ENCODE measurements around the gene XPO6. TPM values are rescaled to one million over a fixed set of nuclear protein-coding genes. Genes with fewer than 3 reads are reported as not detected.
A peak's percentile ranks its signal among the peaks of the same experiment; 100 is the strongest.

XPO6 gene
- total and polyA plus RNA-seq, 2 of the 13 experiments (the other 11 are each of a cell fraction or from before 2014, with no cell fraction given) = 109 to 129 TPM

GRCh38 chr16:28211758-28212531 lies at the start of gene XPO6 (continued):
- TF ChIP-seq ZBTB33 (CRISPR knock-in tag; IDR thresholded peaks at IDR 0.05) (peak; percentile 68), GMEB1 (CRISPR knock-in tag; IDR thresholded peaks at IDR 0.05; ENCODE audit: borderline replicate concordance) (peak; percentile 96), ZBED4 (CRISPR knock-in tag; IDR thresholded peaks at IDR 0.05; ENCODE audit: borderline replicate concordance) (no peak), ZNF552 (CRISPR knock-in tag; IDR thresholded peaks at IDR 0.05; ENCODE audit: borderline replicate concordance) (no peak), LRRFIP1 (CRISPR knock-in tag; conservative IDR thresholded peaks at IDR 0.05) (no peak), NFE2L1 (CRISPR knock-in tag; IDR thresholded peaks at IDR 0.05; ENCODE audit: borderline replicate concordance) (peak; percentile 78), CSRNP2 (CRISPR knock-in tag; conservative IDR thresholded peaks at IDR 0.05; ENCODE audit: low read depth) (0 out of 2 replicates have a peak, but pooled peaks have one; percentile 7), ZNF572 (CRISPR knock-in tag; IDR thresholded peaks at IDR 0.05) (0 out of 2 replicates have a peak, but pooled peaks have one; percentile 64), GFI1 (CRISPR knock-in tag; IDR thresholded peaks at IDR 0.05; ENCODE audit: borderline replicate concordance) (no peak; the same call in 1 of the 2 replicates), GTF3A (CRISPR knock-in tag; conservative IDR thresholded peaks at IDR 0.05) (peak; percentile 92)
